ENCODE measurements around the gene C2CD2. TPM values are rescaled to one million over a fixed set of nuclear protein-coding genes. Genes with fewer than 3 reads are reported as not detected.

Gene C2CD2
- total RNA-seq, 1 donor from 2014 or later: 31.1 TPM

DNA sequence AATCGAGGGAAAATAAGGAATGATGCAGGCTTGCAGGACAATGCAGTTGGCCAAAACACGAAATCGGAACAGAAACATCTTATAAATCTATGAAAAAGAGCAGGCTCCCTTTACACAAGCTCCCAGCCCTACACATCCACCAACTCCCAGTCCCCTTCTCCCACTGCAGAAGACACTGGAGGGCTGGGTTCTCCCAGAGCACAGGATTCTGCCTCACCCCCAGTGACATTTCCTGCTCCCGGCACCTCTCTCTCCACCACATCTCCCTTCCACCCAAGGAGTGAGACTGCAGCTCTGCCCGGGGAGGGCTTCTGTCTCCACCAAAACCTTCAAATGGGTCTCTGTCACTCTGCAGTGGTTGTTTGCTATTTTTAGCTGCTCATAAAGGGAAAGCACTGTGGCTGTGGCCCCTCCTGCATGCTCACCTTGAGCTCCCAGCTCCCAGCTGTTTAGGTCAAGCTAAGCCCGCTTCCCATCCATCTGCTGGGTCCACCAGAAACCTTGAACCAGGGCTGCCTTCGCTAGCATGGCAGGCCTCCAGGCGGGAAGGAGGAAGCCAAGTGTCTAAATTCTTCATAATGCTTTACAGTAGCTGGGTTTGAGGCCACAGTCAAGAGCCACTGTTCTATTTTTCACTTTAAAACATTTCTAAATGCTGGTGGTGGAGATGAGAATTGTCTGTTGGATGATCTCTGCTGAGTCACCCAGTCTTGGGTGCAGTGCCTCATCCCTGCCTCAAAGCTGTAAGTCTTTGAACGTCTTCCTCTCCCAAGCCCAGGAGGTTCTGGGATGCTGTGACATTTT, 3.3 kb upstream of the C2CD2 start:
- no peak for DNase-seq (ENCODE audit: low spot score in 2 of 2, unreplicated experiment in 2 of 2)
- peak overlapping the region; percentile 78 for H3K27ac Mint-ChIP-seq

DNA sequence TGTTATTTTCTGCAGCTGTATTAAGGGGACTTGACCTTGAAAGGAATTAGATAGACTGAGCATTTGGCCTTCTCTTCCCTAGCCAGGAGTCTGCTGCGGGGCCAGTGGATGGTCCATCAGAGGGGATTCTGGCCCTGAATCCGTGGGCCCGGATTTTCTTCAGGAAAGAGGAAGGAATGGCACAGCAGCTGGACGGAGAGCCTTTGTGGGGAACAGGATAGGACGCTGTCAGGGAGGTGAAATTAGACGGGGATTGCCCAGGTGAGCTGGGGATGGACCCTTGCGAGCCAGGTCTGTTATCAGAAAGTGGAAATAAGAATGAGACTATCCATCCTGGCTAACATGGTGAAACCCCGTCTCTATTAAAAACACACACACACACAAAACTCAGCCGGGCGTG, 1.7 kb upstream of the C2CD2 start:
- H3K27me3 Mint-ChIP-seq (ENCODE audit: low read depth): no peaks in the 10 kb centered on the region
- TF ChIP-seq CTCF (IDR thresholded peaks at IDR 0.05; ENCODE audit: unreplicated experiment): no peak
- no peaks in the 10 kb centered on the region for H3K9me3 Mint-ChIP-seq

More for the DNA sequence above, 3.3 kb upstream of the C2CD2 start:
- no peak for TF ChIP-seq CTCF (IDR thresholded peaks at IDR 0.05; ENCODE audit: unreplicated experiment)
- peaks cover 34% of the 10 kb centered on the region for H3K4me1 Mint-ChIP-seq
- H3K9me3 Mint-ChIP-seq: no peaks in the 10 kb centered on the region
- no peaks in the 10 kb centered on the region for H3K27me3 Mint-ChIP-seq (ENCODE audit: low read depth)
- no peaks in the 10 kb centered on the region for H3K36me3 Mint-ChIP-seq
- H3K4me3 Mint-ChIP-seq: no peak overlapping the region

DNA sequence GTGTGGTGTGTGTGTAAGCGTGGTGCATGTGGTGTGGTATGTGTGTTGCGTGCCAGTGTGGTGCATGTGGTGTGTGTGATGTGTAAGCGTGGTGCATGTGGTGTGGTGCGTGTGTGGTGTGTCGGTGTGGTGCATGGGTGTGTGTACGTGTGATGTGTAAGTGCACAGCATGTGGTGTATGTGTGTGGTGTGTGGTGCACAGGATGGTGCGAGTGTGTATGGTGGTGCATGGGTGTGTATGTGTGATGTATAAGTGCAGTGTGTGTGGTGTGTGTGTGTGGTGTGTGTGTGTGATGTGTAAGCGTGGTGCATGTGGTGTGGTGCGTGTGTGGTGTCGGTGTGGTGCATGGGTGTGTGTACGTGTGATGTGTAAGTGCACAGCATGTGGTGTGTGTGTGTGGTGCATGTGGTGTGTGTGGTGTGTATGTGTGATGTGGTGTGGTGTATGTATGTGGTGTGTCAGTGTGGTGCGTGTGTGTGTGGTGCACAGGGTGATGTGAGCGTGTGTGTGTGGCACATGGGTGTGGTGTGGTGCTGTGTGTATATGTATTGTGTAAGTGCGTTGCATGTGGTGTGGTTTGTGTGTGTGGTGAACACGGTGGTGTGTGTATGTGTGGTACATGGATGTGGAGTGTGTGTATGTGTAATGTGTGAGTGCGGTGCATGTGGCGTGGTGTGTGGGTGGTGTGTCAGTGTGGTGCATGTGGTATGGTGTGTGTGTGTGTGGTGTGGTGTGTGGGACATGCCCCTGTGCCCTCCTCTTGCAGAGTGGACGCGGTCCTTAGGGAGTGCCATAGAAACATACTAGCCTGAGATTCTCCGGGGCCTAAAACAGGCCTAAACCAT, 1.1 kb upstream of the C2CD2 start:
- no peak for TF ChIP-seq CTCF (IDR thresholded peaks at IDR 0.05; ENCODE audit: unreplicated experiment)
- no peak for DNase-seq (ENCODE audit: low spot score in 2 of 2, unreplicated experiment in 2 of 2)
- peak overlapping the region; percentile 66 for H3K4me3 Mint-ChIP-seq
- no peaks in the 10 kb centered on the region for H3K27me3 Mint-ChIP-seq (ENCODE audit: low read depth)
- H3K36me3 Mint-ChIP-seq: no peaks in the 10 kb centered on the region
- no peaks in the 10 kb centered on the region for H3K9me3 Mint-ChIP-seq
- peaks cover 45% of the 10 kb centered on the region for H3K4me1 Mint-ChIP-seq
- peak overlapping the region; percentile 37 for H3K27ac Mint-ChIP-seq

More for the DNA sequence above, 1.7 kb upstream of the C2CD2 start:
- Mint-ChIP-seq H3K27ac (peak overlapping the region; percentile 8), H3K4me1 (peaks cover 45% of the 10 kb centered on the region), H3K36me3 (no peaks in the 10 kb centered on the region), H3K4me3 (no peak overlapping the region)
- no peak for DNase-seq (ENCODE audit: low spot score in 2 of 2, unreplicated experiment in 2 of 2)

GRCh38 chr21:41953249-41953830, 478 bp downstream of the C2CD2 start:
- peak overlapping the region; percentile 69 for H3K4me3 Mint-ChIP-seq

More at GRCh38 chr21:41953249-41953830, 478 bp downstream of the C2CD2 start:
- Mint-ChIP-seq H3K9me3 (no peaks in the 10 kb centered on the region), H3K36me3 (peaks cover 4% of the 10 kb centered on the region), H3K27ac (no peak overlapping the region), H3K27me3 (ENCODE audit: low read depth) (no peaks in the 10 kb centered on the region), H3K4me1 (peaks cover 45% of the 10 kb centered on the region)
- TF ChIP-seq CTCF (IDR thresholded peaks at IDR 0.05; ENCODE audit: unreplicated experiment): no peak
- DNase-seq (ENCODE audit: low spot score in 2 of 2, unreplicated experiment in 2 of 2): peak in 1 of 2 experiments; percentile 51

Data from mesothelial cell of epicardium (in vitro differentiated cells).